HG02885 (cell line): ENCODE measurements around the gene ITIH4.

Experiments
- ATAC-seq: cut with Tn5 transposase; IDR thresholded peaks from one replicate; pipeline ENCODE4 v1.9.1; 2021; ENCODE audit warnings: mild to moderate bottlenecking; ENCODE audit not compliant: unreplicated experiment, poor library complexity

The ITIH4 gene

GRCh38 chr3:52835766-52836470, 5.4 kb upstream of the ITIH4 start:
- ATAC-seq, result no peak

GRCh38 chr3:52834871-52835501, 4.5 kb upstream of the ITIH4 start, which contains the start of gene MUSTN1:
TSS of gene MUSTN1 (minus strand) at chr3:52835019. CDS start at chr3:52834948, 71 bp downstream.
- no peak for ATAC-seq

- ATAC-seq, result no peak
Observed at GRCh38 chr3:52833202-52833601, 2.7 kb upstream of the ITIH4 start.

GRCh38 chr3:52831500-52832301, 1.2 kb upstream of the ITIH4 start:
- ATAC-seq, result no peak

- no peak for ATAC-seq
Observed at GRCh38 chr3:52829906-52830463, 487 bp downstream of the ITIH4 start.

- ATAC-seq, result no peak
Observed at GRCh38 chr3:52829482-52829881, 990 bp downstream of the ITIH4 start.

GRCh38 chr3:52827866-52828376, 2.6 kb downstream of the ITIH4 start:
- no peak for ATAC-seq

- ATAC-seq, result no peak
Observed at GRCh38 chr3:52827441-52827840, 3.0 kb downstream of the ITIH4 start.

- ATAC-seq, result no peak
Observed at GRCh38 chr3:52824037-52824436, 6.4 kb downstream of the ITIH4 start.

GRCh38 chr3:52822363-52822762, 8.1 kb downstream of the ITIH4 start:
- ATAC-seq, result no peak

- ATAC-seq, result no peak
Observed at GRCh38 chr3:52820736-52821135, 9.7 kb downstream of the ITIH4 start.

GRCh38 chr3:52819936-52820335, 10.5 kb downstream of the ITIH4 start:
- ATAC-seq, result no peak

- no peak for ATAC-seq
Observed at GRCh38 chr3:52817860-52818259, 12.6 kb downstream of the ITIH4 start.

- no peak for ATAC-seq
Observed at GRCh38 chr3:52817221-52817620, 13.3 kb downstream of the ITIH4 start.

GRCh38 chr3:52816654-52817053, 13.8 kb downstream of the ITIH4 start:
- no peak for ATAC-seq

GRCh38 chr3:52816199-52816598, 14.3 kb downstream of the ITIH4 start:
- no peak for ATAC-seq

GRCh38 chr3:52813810-52814209, 16.7 kb downstream of the ITIH4 start:
- ATAC-seq, result no peak

GRCh38 chr3:52811452-52812011, 18.9 kb downstream of the ITIH4 start:
- ATAC-seq, result no peak

GRCh38 chr3:52810923-52811322, 19.5 kb downstream of the ITIH4 start:
- no peak for ATAC-seq

- no peak for ATAC-seq
Observed at GRCh38 chr3:52809662-52810377, 20.7 kb downstream of the ITIH4 start.
